Measurements from ENCODE around the gene PALS1. TPM values are rescaled to one million over a fixed set of nuclear protein-coding genes. Genes with fewer than 3 reads are reported as not detected.

Gene PALS1
- total and polyA plus RNA-seq, 5 experiments from 2014 or later = 2.4 to 21.2 (median 3.0) TPM

- ATAC-seq = no peak
- H3K27me3 Mint-ChIP-seq = peaks cover 0 to 1% (median 0%) of the 10 kb centered on the region in 5 donors
- H3K27ac Mint-ChIP-seq = no peak overlapping the region
- no peaks in the 10 kb centered on the region for H3K9me3 Mint-ChIP-seq
- POLR2A ChIA-PET = no interaction called here
- no peaks in the 10 kb centered on the region for H3K4me1 Mint-ChIP-seq
- DNase-seq = no peak
- H3K4me3 Mint-ChIP-seq = no peak overlapping the region
- no peaks in the 10 kb centered on the region for H3K36me3 Mint-ChIP-seq
Measured at GRCh38 chr14:67232621-67233020, 8.6 kb upstream of the PALS1 start.

- DNase-seq (no peak), ATAC-seq (no peak)
- Mint-ChIP-seq H3K4me1 (peaks cover 8 to 15% (median 12%) of the 10 kb centered on the region in 4 donors), H3K27ac (no peak overlapping the region), H3K27me3 (no peaks in the 10 kb centered on the region), H3K36me3 (no peaks in the 10 kb centered on the region), H3K4me3 (no peak overlapping the region), H3K9me3 (no peaks in the 10 kb centered on the region)
- POLR2A ChIA-PET = no interaction called here
Measured at GRCh38 chr14:67237591-67237990, 3.6 kb upstream of the PALS1 start.

DNA sequence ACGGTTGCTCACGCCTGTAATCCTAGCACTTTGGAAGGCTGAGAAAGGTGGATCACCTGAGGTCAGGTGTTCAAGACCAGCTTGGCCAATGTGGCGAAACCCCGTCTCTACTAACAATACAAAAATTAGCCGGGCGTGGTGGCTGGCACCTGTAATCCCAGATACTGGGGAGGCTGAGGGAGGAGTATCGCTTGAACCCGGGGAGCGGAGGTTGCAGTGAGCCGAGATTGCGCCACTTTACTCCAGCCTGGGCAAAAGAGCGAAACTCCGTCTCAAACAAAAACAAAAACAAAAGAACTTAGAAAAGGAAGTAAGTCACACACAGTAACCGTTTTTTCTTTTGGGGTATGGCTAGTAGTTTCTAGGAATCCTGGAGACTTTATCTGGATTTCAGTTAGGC lies 1.7 kb upstream of the PALS1 start:
- Mint-ChIP-seq H3K27ac (no peak overlapping the region), H3K27me3 (no peaks in the 10 kb centered on the region), H3K36me3 (no peaks in the 10 kb centered on the region), H3K4me3 (peak overlapping the region in 8 of 10 donors; percentile 48 to 94 (median 90)), H3K4me1 (peaks cover 8 to 23% (median 17%) of the 10 kb centered on the region in 4 donors), H3K9me3 (no peaks in the 10 kb centered on the region)
- no peak for DNase-seq
- POLR2A ChIA-PET = no interaction called here
- ATAC-seq = no peak

GRCh38 chr14:67240168-67240932 lies 885 bp upstream of the PALS1 start:
- peak overlapping the region; percentile 51 to 94 (median 90) for H3K27ac Mint-ChIP-seq
- ATAC-seq (peak; percentile 14 to 21), DNase-seq (peak in 6 of 10 donors; percentile 2 to 29 (median 16))
- peak overlapping the region; percentile 88 to 97 (median 92) for H3K4me3 Mint-ChIP-seq
- no peaks in the 10 kb centered on the region for H3K27me3 Mint-ChIP-seq
- H3K4me1 Mint-ChIP-seq = peaks cover 11 to 24% (median 23%) of the 10 kb centered on the region in 4 donors
- POLR2A ChIA-PET = interaction anchor here (0.7 to 1.4 kb wide), 6 partner anchors 12 to 734 kb away, joined by 3 to 6 read pairs (median 4); partner anchors contain the start of genes ATP6V1D, EIF2S1, GPHN and PIGH
- H3K36me3 Mint-ChIP-seq = no peaks in the 10 kb centered on the region
- H3K9me3 Mint-ChIP-seq = no peaks in the 10 kb centered on the region

- H3K27ac Mint-ChIP-seq = peak overlapping the region; percentile 37 to 94 (median 90)
- H3K4me3 Mint-ChIP-seq = peak overlapping the region; percentile 88 to 97 (median 92)
- peaks cover 11 to 24% (median 23%) of the 10 kb centered on the region in 4 donors for H3K4me1 Mint-ChIP-seq
- DNase-seq = peak; percentile 88 to 94 (median 92)
- peak; percentile 91 for ATAC-seq
- POLR2A ChIA-PET = interaction anchor here (0.7 to 1.4 kb wide), 6 partner anchors 11 to 734 kb away, joined by 3 to 6 read pairs (median 4); partner anchors contain the start of genes ATP6V1D, EIF2S1, GPHN and PIGH
- no peaks in the 10 kb centered on the region for H3K27me3 Mint-ChIP-seq
- no peaks in the 10 kb centered on the region for H3K36me3 Mint-ChIP-seq
- no peaks in the 10 kb centered on the region for H3K9me3 Mint-ChIP-seq
Measured at GRCh38 chr14:67240978-67241410, 241 bp upstream of the PALS1 start.

- DNase-seq (no peak), ATAC-seq (no peak)
- peak overlapping the region; percentile 88 to 97 (median 92) for H3K4me3 Mint-ChIP-seq
- no peaks in the 10 kb centered on the region for H3K27me3 Mint-ChIP-seq
- peaks cover 11 to 28% (median 26%) of the 10 kb centered on the region in 4 donors for H3K4me1 Mint-ChIP-seq
- no peaks in the 10 kb centered on the region for H3K9me3 Mint-ChIP-seq
- H3K27ac Mint-ChIP-seq = peak overlapping the region; percentile 22 to 91 (median 85)
- no peaks in the 10 kb centered on the region for H3K36me3 Mint-ChIP-seq
- POLR2A ChIA-PET = no interaction called here
Measured at GRCh38 chr14:67242168-67242420, 859 bp downstream of the PALS1 start.

DNA sequence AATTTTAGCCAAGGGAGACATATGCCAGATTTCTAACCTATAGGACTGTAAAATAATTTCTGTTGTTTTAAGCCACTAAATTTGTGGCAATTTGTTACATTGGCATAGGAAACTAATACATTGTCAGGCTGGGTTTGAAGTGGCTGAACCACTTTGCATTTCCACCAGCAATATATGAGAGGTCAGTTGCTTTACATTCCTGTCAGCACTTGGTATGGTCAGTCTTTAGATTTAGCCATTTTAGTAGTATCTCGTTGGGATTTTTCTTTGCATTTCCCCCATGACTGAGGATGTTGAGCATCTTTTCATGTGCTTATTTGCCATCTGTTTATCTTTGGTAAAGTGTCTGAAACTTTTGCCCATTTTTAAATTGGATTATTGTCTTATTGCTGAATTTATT lies 3.9 kb downstream of the PALS1 start:
- DNase-seq = no peak
- Mint-ChIP-seq H3K36me3 (peaks cover 0 to 4% (median 1%) of the 10 kb centered on the region in 3 donors), H3K27ac (no peak overlapping the region), H3K9me3 (no peaks in the 10 kb centered on the region), H3K4me1 (peaks cover 10 to 37% (median 34%) of the 10 kb centered on the region in 4 donors), H3K27me3 (no peaks in the 10 kb centered on the region), H3K4me3 (no peak overlapping the region)
- ATAC-seq = no peak
- POLR2A ChIA-PET = no interaction called here

DNA sequence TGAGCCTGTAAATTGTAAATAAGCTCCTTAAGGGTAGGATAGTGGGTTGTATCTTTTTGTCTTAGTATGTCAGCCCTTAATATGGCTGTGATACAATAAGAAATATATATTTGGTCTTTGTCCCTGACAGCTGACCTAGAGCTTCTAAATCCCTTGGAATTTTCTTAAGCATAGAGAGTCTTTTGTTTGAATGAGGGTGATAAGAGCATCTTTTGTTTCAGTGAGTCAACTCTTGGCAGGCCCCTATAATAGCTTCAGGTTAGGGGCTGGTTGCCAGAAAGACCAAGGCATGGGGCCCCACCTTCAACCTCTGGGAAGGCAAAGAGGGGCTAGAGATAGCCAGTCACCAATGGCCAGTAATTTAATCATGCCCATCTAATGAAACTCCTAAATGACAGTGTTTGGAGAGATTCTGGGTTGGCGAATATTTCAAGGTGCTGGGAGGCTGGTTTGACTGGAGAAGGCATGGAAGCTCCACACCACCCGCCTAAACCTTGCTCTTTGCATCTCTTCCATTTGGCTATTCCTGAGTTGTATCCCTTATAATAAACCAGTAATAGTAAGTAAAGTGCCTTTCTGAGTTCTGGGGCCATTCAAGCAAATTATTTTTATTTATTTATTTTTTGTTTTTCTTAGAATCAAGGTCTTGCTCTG lies 10.5 kb downstream of the PALS1 start:
- peaks cover 2 to 25% (median 23%) of the 10 kb centered on the region in 4 donors for H3K4me1 Mint-ChIP-seq
- POLR2A ChIA-PET = interaction anchor here (0.8 kb wide), 1 partner anchor 11 kb away, joined by 4 read pairs; the partner anchor contains the start of gene PALS1
- H3K27ac Mint-ChIP-seq = no peak overlapping the region

DNA sequence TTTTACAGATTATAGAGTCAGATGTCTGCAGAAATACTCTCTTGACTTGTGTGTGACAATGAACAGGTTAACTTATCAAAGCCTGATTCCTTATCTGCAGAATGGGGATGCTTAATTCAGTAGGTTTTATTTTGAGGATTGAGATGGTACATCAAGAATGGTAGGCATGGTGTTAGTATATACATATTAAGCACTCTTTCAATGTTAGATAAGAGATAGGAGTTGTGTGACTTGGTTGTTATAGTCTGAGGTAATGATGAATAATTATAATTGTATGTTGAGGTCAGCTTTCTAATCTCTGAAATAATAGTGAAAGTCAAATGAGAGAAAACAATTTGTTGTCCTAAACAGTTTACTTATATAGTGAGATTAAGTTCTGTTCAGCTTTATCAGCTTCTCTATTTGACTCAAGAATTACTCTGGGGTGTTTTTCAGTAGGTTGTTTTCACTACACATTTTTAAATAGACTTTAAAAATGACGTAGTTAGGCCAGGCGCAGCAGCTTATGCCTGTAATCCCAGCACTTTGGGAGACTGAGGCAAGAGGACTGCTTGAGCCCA lies 11.9 kb downstream of the PALS1 start:
- Mint-ChIP-seq H3K36me3 (peaks cover 0 to 18% (median 2%) of the 10 kb centered on the region in 3 donors), H3K4me3 (no peak overlapping the region), H3K4me1 (peaks cover 2 to 15% (median 13%) of the 10 kb centered on the region in 4 donors), H3K27me3 (no peaks in the 10 kb centered on the region), H3K9me3 (no peaks in the 10 kb centered on the region), H3K27ac (peak overlapping the region in 1 of 10 donors; percentile 37)
- POLR2A ChIA-PET = no interaction called here
- ATAC-seq (no peak), DNase-seq (no peak)

More for the DNA sequence above, 10.5 kb downstream of the PALS1 start:
- Mint-ChIP-seq H3K36me3 (peaks cover 0 to 15% (median 2%) of the 10 kb centered on the region in 3 donors), H3K27me3 (no peaks in the 10 kb centered on the region), H3K9me3 (no peaks in the 10 kb centered on the region), H3K4me3 (no peak overlapping the region)
- DNase-seq (no peak), ATAC-seq (no peak)

GRCh38 chr14:67257906-67258305 lies 16.7 kb downstream of the PALS1 start:
- ATAC-seq = no peak
- H3K9me3 Mint-ChIP-seq = no peaks in the 10 kb centered on the region
- H3K27ac Mint-ChIP-seq = no peak overlapping the region
- peaks cover 0 to 13% (median 0%) of the 10 kb centered on the region in 3 donors for H3K36me3 Mint-ChIP-seq
- H3K4me3 Mint-ChIP-seq = no peak overlapping the region
- POLR2A ChIA-PET = no interaction called here
- DNase-seq = no peak
- peaks cover 9 to 25% (median 11%) of the 10 kb centered on the region in 4 donors for H3K4me1 Mint-ChIP-seq
- no peaks in the 10 kb centered on the region for H3K27me3 Mint-ChIP-seq

GRCh38 chr14:67260965-67261364 lies 19.7 kb downstream of the PALS1 start:
- no peak for ATAC-seq
- H3K4me3 Mint-ChIP-seq = no peak overlapping the region
- H3K27ac Mint-ChIP-seq = peak overlapping the region in 1 of 10 donors; percentile 3
- DNase-seq = no peak
- no peaks in the 10 kb centered on the region for H3K27me3 Mint-ChIP-seq
- peaks cover 12 to 32% (median 17%) of the 10 kb centered on the region in 4 donors for H3K4me1 Mint-ChIP-seq
- peaks cover 0 to 4% (median 0%) of the 10 kb centered on the region in 3 donors for H3K36me3 Mint-ChIP-seq
- H3K9me3 Mint-ChIP-seq = no peaks in the 10 kb centered on the region
- POLR2A ChIA-PET = no interaction called here

- no peak overlapping the region for H3K4me3 Mint-ChIP-seq
- peak overlapping the region in 1 of 10 donors; percentile 34 for H3K27ac Mint-ChIP-seq
- no peaks in the 10 kb centered on the region for H3K36me3 Mint-ChIP-seq
- POLR2A ChIA-PET = no interaction called here
- H3K27me3 Mint-ChIP-seq = no peaks in the 10 kb centered on the region
- H3K4me1 Mint-ChIP-seq = peaks cover 19 to 41% (median 23%) of the 10 kb centered on the region in 4 donors
- DNase-seq = no peak
- no peak for ATAC-seq
- no peaks in the 10 kb centered on the region for H3K9me3 Mint-ChIP-seq
Measured at GRCh38 chr14:67263499-67264149, 22.4 kb downstream of the PALS1 start.

Data from naive thymus-derived CD8-positive, alpha-beta T cell (primary cell).